GM10847 (cell line): ENCODE data around the gene ARL4A.

Experiments used
- POLR2A ChIP-seq: IDR thresholded peaks from 2 replicates; pipeline ENCODE4 v1.6.1; 2011; ENCODE audit not compliant: insufficient read length; ENCODE audit errors: extremely low read depth

The ARL4A gene

GRCh38 chr7:12690041-12690878 lies 2.8 kb downstream of the ARL4A start:
- no peak for TF ChIP-seq POLR2A

GRCh38 chr7:12692035-12692434 lies 4.6 kb downstream of the ARL4A start:
- no peak for TF ChIP-seq POLR2A

- no peak for TF ChIP-seq POLR2A
These were observed 5.2 kb downstream of the ARL4A start for GRCh38 chr7:12692479-12693259.

- no peak for TF ChIP-seq POLR2A
These were observed 7.4 kb downstream of the ARL4A start for GRCh38 chr7:12694817-12695216.

GRCh38 chr7:12695965-12696364 lies 8.5 kb downstream of the ARL4A start:
- TF ChIP-seq POLR2A: no peak

- no peak for TF ChIP-seq POLR2A
These were observed 11.9 kb downstream of the ARL4A start for GRCh38 chr7:12699299-12699698.

GRCh38 chr7:12701433-12701832 lies 14.0 kb downstream of the ARL4A start:
- TF ChIP-seq POLR2A: no peak

- TF ChIP-seq POLR2A: no peak
These were observed 16.4 kb downstream of the ARL4A start for GRCh38 chr7:12703881-12704280.

GRCh38 chr7:12705878-12706277 lies 18.4 kb downstream of the ARL4A start:
- no peak for TF ChIP-seq POLR2A

- TF ChIP-seq POLR2A: no peak
These were observed 19.6 kb downstream of the ARL4A start for GRCh38 chr7:12706900-12707536.

- TF ChIP-seq POLR2A: no peak
These were observed 20.9 kb downstream of the ARL4A start for GRCh38 chr7:12708314-12708713.

GRCh38 chr7:12709726-12710502 lies 22.5 kb downstream of the ARL4A start:
- TF ChIP-seq POLR2A: no peak

GRCh38 chr7:12711124-12711523 lies 23.7 kb downstream of the ARL4A start:
- TF ChIP-seq POLR2A: no peak

- no peak for TF ChIP-seq POLR2A
These were observed 24.8 kb downstream of the ARL4A start for GRCh38 chr7:12712236-12712635.
